ENCODE measurements around the gene CTSD.
A peak's percentile ranks its signal among the peaks of the same experiment; 100 is the strongest.
"Not testable (repeated sequence)": the region's sequence is repeated elsewhere in the genome, so short reads cannot be mapped to it uniquely, and the experiment has no call there.

CTSD gene

GRCh38 chr11:1763796-1764661, at the start of gene CTSD:
Gene CTSD, minus strand, starts transcription at chr11:1763927. Its CDS starts 68 bp downstream, at chr11:1763859.
- Histone ChIP-seq H3K9ac (peak within 1 kb of the TSS; percentile 84 to 97 (median 88)), H3K27ac (peak within 1 kb of the TSS; percentile 72 to 97 (median 90)), H4K20me1 (peaks cover 0 to 42% (median 24%) of the 10 kb centered on the region in 11 experiments; a peak in 14 of 22 replicates), H3K4me1 (peaks cover 60 to 80% (median 67%) of the 10 kb centered on the region in 10 experiments), H3K27me3 (no peaks in the 10 kb centered on the region), H3K36me3 (peaks cover 6 to 41% (median 25%) of the 10 kb centered on the region in 11 experiments; a peak in 20 of 22 replicates), H3K9me3 (replicated peaks in 1 of 11) (no peaks in the 10 kb centered on the region), H3K4me3 (peak within 1 kb of the TSS; percentile 82 to 100 (median 96)), H3K4me2 (peak within 1 kb of the TSS; percentile 94 to 100 (median 100))
- no peak for TF ChIP-seq Cebpa-rat (IDR thresholded peaks at IDR 0.05)

DNA sequence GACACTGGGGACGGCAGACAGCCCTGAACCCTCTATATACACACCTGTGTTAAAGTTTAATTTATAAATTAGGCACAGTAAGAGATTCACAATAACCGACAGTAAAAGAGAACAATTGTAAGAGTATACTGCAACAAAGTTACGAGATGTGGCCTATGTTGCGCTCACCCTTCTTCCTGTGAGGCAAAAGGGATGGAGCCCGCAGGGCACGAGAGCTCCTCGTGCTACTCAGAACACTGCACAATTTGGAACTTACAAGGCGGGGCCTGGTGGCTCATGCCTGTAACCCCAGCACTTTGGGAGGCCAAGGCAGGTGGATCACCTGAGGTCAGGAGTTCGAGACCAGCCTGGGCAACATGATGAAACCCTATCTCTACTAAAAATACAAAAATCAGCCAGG, 49.6 kb upstream of the CTSD start:
- H3K27me3 ChIP-seq, H3K9ac ChIP-seq, H3K4me3 ChIP-seq: not testable (repeated sequence)

DNA sequence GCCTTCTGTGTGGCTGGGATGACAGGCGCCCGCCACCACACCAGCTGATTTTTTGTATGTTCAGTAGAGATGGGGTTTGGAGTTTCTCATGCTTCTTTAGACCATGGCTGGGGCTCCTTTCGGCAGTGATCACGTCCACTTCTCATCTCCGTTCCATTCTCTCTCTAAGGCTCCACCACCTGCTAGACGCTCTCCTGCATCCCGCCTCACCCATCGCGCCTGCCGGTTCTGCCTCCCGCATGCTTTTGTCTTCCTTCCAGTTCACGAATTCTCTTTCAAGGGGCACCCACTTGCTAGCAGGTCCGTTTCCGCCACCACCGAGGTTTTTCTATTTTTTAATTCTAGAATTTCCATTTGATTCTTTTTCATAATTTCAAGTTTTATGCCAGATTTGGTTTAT, 49.1 kb upstream of the CTSD start:
- Histone ChIP-seq H3K9me3 (replicated peaks in 1 of 11) (peaks cover 22 to 42% (median 33%) of the 10 kb centered on the region in 11 experiments), H3K27me3 (0 out of 22 replicates have a peak, but pooled peaks cover 0 to 4% (median 0%) of the 10 kb centered on the region in 11 experiments), H3K36me3 (no peaks in the 10 kb centered on the region), H3K9ac (no peak overlapping the region), H3K4me2 (no peak overlapping the region), H3K4me1 (peaks cover 5 to 16% (median 13%) of the 10 kb centered on the region in 10 experiments; a peak in 18 of 20 replicates), H4K20me1 (no peaks in the 10 kb centered on the region), H3K4me3 (no peak overlapping the region), H3K27ac (no peak overlapping the region)
- TF ChIP-seq Cebpa-rat (IDR thresholded peaks at IDR 0.05): no peak

More for the DNA sequence above, 49.6 kb upstream of the CTSD start:
- H3K27ac ChIP-seq, H3K36me3 ChIP-seq, H4K20me1 ChIP-seq, H3K4me2 ChIP-seq: not testable (repeated sequence)
- H3K4me1 ChIP-seq: peaks cover 5 to 16% (median 13%) of the 10 kb centered on the region in 10 experiments; a peak in 18 of 20 replicates
- H3K9me3 ChIP-seq (replicated peaks in 1 of 11): peaks cover 22 to 48% (median 38%) of the 10 kb centered on the region in 11 experiments

DNA sequence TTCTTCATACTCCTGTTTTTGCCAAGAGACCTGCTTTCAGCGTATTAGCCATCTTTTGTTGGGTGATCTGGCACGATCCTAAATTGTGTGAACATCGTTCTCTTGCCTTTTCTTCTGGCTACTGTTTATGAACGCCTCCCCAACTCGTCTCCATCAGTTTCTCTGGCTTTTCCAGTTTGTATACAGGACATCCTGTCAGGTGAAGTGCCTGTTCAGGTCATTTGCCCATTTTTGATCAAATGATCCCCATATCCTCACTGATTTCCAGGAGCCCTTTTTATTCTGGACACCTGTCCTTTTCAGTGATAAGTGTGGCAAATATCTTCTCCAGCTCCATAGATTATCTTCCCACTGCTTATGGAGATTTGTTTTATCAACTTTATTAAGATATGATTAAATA, 48.5 kb upstream of the CTSD start:
- no peaks in the 10 kb centered on the region for H4K20me1 ChIP-seq
- no peak overlapping the region for H3K9ac ChIP-seq
- no peak overlapping the region for H3K4me2 ChIP-seq
- H3K4me1 ChIP-seq: peaks cover 5 to 16% (median 13%) of the 10 kb centered on the region in 10 experiments; a peak in 18 of 20 replicates
- TF ChIP-seq Cebpa-rat (IDR thresholded peaks at IDR 0.05): no peak
- peaks cover 21 to 37% (median 28%) of the 10 kb centered on the region in 11 experiments for H3K9me3 ChIP-seq (replicated peaks in 1 of 11)
- no peak overlapping the region for H3K27ac ChIP-seq
- 0 out of 22 replicates have a peak, but pooled peaks cover 0 to 4% (median 0%) of the 10 kb centered on the region in 11 experiments for H3K27me3 ChIP-seq
- H3K4me3 ChIP-seq: no peak overlapping the region
- H3K36me3 ChIP-seq: no peaks in the 10 kb centered on the region

DNA sequence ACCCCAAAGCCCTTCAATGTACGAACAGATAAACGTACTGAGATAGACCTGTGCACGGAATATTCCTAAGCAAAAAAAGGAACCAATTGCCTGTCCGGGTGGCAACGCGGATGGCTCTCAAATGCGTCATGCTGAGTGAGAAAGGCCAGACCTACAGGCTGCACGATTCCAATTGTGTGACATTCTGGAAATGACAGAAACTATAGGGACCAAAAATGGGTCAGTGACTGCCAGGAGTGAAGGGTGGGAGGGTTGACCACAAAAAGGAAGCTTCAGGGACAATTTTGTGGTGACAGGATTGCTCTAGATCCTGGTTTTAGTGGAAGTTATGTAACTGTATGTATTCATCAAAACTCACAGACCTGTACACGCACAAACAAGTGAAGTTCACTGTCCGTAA, 47.0 kb upstream of the CTSD start:
- H3K9me3 ChIP-seq (replicated peaks in 1 of 11): peaks cover 21 to 34% (median 27%) of the 10 kb centered on the region in 11 experiments
- peaks cover 5 to 16% (median 13%) of the 10 kb centered on the region in 10 experiments; a peak in 18 of 20 replicates for H3K4me1 ChIP-seq
- H3K9ac ChIP-seq: no peak overlapping the region
- TF ChIP-seq Cebpa-rat (IDR thresholded peaks at IDR 0.05): no peak
- H3K36me3 ChIP-seq: no peaks in the 10 kb centered on the region
- 0 out of 22 replicates have a peak, but pooled peaks cover 0 to 4% (median 0%) of the 10 kb centered on the region in 11 experiments for H3K27me3 ChIP-seq
- peak overlapping the region; percentile 19 to 78 (median 63) for H3K4me2 ChIP-seq
- 0 out of 20 replicates have a peak overlapping the region, but pooled peaks of 1 of the 10 experiments have one; percentile 10 for H3K4me3 ChIP-seq
- no peak overlapping the region for H3K27ac ChIP-seq
- H4K20me1 ChIP-seq: no peaks in the 10 kb centered on the region

- no peak overlapping the region for H3K27ac ChIP-seq
- H3K4me1 ChIP-seq: peaks cover 5 to 16% (median 13%) of the 10 kb centered on the region in 10 experiments; a peak in 18 of 20 replicates
- no peaks in the 10 kb centered on the region for H4K20me1 ChIP-seq
- H3K9ac ChIP-seq: no peak overlapping the region
- no peak overlapping the region for H3K4me3 ChIP-seq
- no peaks in the 10 kb centered on the region for H3K27me3 ChIP-seq
- H3K36me3 ChIP-seq: no peaks in the 10 kb centered on the region
- no peak for TF ChIP-seq Cebpa-rat (IDR thresholded peaks at IDR 0.05)
- H3K9me3 ChIP-seq (replicated peaks in 1 of 11): peaks cover 16 to 27% (median 21%) of the 10 kb centered on the region in 11 experiments; a peak in 21 of 22 replicates
- no peak overlapping the region for H3K4me2 ChIP-seq
These were observed 43.7 kb upstream of the CTSD start for GRCh38 chr11:1807264-1807995.

- H3K36me3 ChIP-seq: no peaks in the 10 kb centered on the region
- no peak overlapping the region for H3K4me2 ChIP-seq
- H3K9me3 ChIP-seq (replicated peaks in 1 of 11): peaks cover 11 to 20% (median 15%) of the 10 kb centered on the region in 11 experiments; a peak in 20 of 22 replicates
- peaks cover under 1 to 4% (median 3%) of the 10 kb centered on the region in 10 experiments; a peak in 18 of 20 replicates for H3K4me1 ChIP-seq
- H4K20me1 ChIP-seq: no peaks in the 10 kb centered on the region
- H3K27ac ChIP-seq: no peak overlapping the region
- H3K4me3 ChIP-seq: no peak overlapping the region
- H3K27me3 ChIP-seq: no peaks in the 10 kb centered on the region
- H3K9ac ChIP-seq: no peak overlapping the region
- TF ChIP-seq Cebpa-rat (IDR thresholded peaks at IDR 0.05): no peak
These were observed 41.8 kb upstream of the CTSD start for GRCh38 chr11:1805525-1805924.

- H3K36me3 ChIP-seq, H3K27ac ChIP-seq, H3K4me3 ChIP-seq: not testable (repeated sequence)
These were observed 40.2 kb upstream of the CTSD start for GRCh38 chr11:1803835-1804519.

More at GRCh38 chr11:1803835-1804519, 40.2 kb upstream of the CTSD start:
- H3K27me3 ChIP-seq; H3K9ac ChIP-seq; H4K20me1 ChIP-seq; H3K4me2 ChIP-seq; H3K9me3 ChIP-seq (replicated peaks in 1 of 11); H3K4me1 ChIP-seq: not testable (repeated sequence)
